Stimulated activated CD4-positive, alpha-beta T cell treated with anti-CD3 and anti-CD28 coated beads, Interleukin-4, amount 100 ng/mL, for 4 hours (primary cell): ENCODE results near the gene KRTAP29-1.
"Not testable (repeated sequence)": the region's sequence is repeated elsewhere in the genome, so short reads cannot be mapped to it uniquely, and the experiment has no call there.

Experiments
- DNase-seq, 2 experiments: peaks; one replicate each; pipeline ENCODE4 v3.0.0-alpha.2; 2020

Gene KRTAP29-1

GRCh38 chr17:41301916-41302901 lies at the start of gene KRTAP29-1:
TSS of gene KRTAP29-1 (minus strand) at chr17:41302851. CDS start at chr17:41302851, 0 bp downstream.
- no peak for DNase-seq

GRCh38 chr17:41351177-41351576 lies 48.5 kb upstream of the KRTAP29-1 start:
- DNase-seq: no peak

- not testable (repeated sequence) for DNase-seq
Measured at GRCh38 chr17:41350381-41350878, 47.8 kb upstream of the KRTAP29-1 start, which contains the start of gene KRT33A. TSS of gene KRT33A (minus strand) at chr17:41350828. CDS start at chr17:41350767, 61 bp downstream.

GRCh38 chr17:41347869-41348760 lies 45.5 kb upstream of the KRTAP29-1 start:
- no peak for DNase-seq

GRCh38 chr17:41346421-41346820 lies 43.8 kb upstream of the KRTAP29-1 start:
- not testable (repeated sequence) for DNase-seq

- DNase-seq: no peak
Measured at GRCh38 chr17:41345992-41346391, 43.3 kb upstream of the KRTAP29-1 start.

GRCh38 chr17:41343029-41343428 lies 40.4 kb upstream of the KRTAP29-1 start:
- DNase-seq: no peak

- DNase-seq: peak in 1 of 2 experiments; percentile 27
Measured at GRCh38 chr17:41340934-41341861, 38.5 kb upstream of the KRTAP29-1 start.

GRCh38 chr17:41340494-41340893 lies 37.8 kb upstream of the KRTAP29-1 start:
- DNase-seq: no peak

GRCh38 chr17:41339571-41340172 lies 37.0 kb upstream of the KRTAP29-1 start:
- no peak for DNase-seq

- DNase-seq: peak in 1 of 2 experiments; percentile 35
Measured at GRCh38 chr17:41338961-41339485, 36.4 kb upstream of the KRTAP29-1 start.

- DNase-seq: no peak
Measured at GRCh38 chr17:41335747-41336146, 33.1 kb upstream of the KRTAP29-1 start.

GRCh38 chr17:41334385-41335305 lies 32.0 kb upstream of the KRTAP29-1 start:
- DNase-seq: no peak

- no peak for DNase-seq
Measured at GRCh38 chr17:41333836-41334235, 31.2 kb upstream of the KRTAP29-1 start.

GRCh38 chr17:41333098-41333497 lies 30.4 kb upstream of the KRTAP29-1 start:
- DNase-seq: no peak

GRCh38 chr17:41332239-41332638 lies 29.6 kb upstream of the KRTAP29-1 start:
- DNase-seq: no peak

GRCh38 chr17:41331606-41332005 lies 29.0 kb upstream of the KRTAP29-1 start:
- DNase-seq: no peak

- no peak for DNase-seq
Measured at GRCh38 chr17:41329279-41329948, 26.8 kb upstream of the KRTAP29-1 start.

- no peak for DNase-seq
Measured at GRCh38 chr17:41328207-41328606, 25.6 kb upstream of the KRTAP29-1 start.
